GM19438 (cell line): ENCODE results near the gene HYAL1.
"Not testable (repeated sequence)": the region's sequence is repeated elsewhere in the genome, so short reads cannot be mapped to it uniquely, and the experiment has no call there.

ENCODE experiments used
- ATAC-seq: cut with Tn5 transposase; IDR thresholded peaks from one replicate; pipeline ENCODE4 v1.9.1; 2021; ENCODE audit warnings: low read depth; ENCODE audit not compliant: unreplicated experiment

Gene HYAL1

DNA sequence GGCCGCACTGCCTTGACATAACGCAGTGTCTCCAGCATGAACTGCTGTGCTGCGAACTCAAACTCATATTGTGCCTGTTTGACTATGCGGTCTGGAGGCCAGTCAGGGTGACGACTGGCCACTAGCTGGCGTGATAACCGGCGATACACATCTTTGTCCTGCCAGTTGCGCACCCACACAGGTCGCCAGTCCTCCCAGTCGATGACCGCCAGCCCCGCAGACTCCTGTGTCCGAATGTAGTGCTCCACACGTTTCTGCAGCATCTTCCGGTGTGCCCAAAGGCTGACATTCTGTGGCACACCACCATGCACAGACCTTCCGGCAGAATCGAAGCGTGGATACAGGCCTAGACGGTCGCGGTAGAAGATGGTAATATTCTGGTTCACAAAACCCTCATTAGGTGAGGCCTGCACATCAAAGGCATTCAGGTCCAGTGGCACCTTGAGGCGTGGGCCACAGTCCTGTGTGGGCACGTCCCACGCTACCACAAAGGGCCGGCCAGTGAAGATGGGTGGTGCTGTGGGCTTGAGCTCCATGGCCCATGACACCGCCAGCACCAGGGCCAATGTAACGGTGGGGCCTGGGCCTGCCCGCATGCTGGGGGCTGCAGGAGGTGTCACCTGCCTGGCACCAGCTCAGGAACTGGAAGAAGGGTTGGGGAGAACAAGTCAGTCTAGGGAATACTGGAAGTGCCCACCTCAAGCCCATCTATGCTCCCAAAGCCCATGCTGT is 16.7 kb upstream of the HYAL1 start:
- ATAC-seq = no peak

DNA sequence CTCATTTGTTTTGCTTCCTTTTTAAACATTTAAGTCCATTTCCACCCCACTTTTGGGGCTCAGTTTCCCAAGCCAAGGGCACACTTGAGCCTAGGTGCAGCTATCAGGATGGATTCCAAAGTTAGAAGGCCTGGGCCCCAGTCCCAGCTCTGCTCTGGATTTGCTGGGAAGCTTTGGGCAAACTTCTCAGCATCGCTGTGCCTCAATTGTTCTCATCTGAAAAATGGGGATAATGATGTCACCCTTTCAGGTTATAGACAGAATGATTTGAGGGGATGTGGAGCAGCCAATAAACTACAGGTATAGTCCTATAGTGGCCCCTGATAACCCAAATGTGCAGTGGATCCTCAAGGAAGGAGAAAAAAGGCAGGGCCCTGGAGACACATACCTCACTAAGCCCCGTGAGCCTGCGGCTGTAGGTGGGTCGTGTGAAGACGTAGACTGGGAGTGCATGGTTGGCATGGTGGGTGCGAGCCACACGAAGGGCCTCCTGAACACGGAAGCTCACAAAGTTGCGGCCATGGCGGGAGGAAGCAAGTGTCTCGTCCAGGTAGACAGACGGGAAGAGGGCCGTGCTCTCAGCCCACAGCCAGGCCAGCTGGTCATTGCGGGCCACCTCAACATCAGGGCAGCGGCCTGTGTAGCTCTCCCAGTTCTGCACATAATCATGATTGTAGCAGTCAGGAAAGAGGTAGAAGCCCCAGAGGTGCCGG is 16.0 kb upstream of the HYAL1 start:
- no peak for ATAC-seq

DNA sequence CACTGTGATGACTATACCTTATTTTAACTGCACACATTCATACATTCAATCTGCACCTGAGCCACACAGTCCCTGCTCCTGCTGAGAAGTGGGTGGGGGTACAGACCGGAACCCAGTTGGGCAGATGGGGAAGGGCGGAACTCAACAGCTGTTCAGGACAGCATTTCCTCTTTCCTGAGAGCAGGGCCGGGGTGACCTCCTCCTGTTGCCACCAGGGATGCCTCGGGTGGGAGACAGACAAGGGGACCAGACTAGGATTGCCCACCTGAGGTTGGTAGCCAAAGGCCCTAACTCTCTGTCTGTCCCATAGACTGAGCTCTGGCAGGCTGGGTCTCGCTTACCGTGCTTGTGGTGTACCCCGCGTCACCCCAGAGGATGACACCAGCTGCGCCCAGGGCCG is 15.2 kb upstream of the HYAL1 start:
- no peak for ATAC-seq

DNA sequence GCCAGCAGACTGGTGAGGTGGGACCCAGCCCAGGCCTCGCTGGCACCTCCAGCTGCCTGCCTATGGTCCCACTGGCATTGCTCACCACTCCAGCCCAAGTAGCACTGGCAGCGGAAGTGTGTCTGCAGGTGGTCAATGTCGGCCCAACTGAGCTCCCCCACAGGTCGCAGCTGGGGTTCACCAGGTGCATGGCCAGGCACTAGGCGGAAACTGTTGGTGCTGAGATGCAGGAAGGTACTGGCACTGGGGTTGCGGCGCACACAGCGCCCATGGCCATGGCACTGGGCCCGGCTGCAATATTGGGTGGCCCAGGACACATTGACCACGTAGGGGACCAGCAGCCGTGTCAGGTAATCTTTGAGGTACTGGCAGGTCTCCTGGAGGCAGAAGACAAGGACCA is 14.8 kb upstream of the HYAL1 start:
- ATAC-seq = no peak

DNA sequence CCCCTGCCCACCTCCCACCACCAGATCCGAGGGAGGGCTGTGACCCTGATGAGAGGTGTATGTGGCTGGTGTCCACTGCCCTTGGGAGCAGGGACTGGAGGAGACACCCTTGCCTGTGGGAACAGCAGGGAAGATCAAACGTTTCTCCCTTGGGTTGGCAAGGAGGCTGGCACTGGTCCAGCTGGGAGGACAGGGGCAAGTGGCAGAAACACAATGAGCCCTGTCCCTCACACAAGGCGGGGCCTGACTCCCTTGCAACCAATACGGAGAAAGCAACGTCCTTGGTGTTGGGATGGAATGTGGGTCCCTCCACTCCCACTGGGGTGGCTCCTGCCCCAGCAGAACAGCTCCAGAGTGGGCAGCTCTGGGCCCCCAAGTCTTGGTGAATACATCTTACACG is 13.9 kb upstream of the HYAL1 start:
- no peak for ATAC-seq

DNA sequence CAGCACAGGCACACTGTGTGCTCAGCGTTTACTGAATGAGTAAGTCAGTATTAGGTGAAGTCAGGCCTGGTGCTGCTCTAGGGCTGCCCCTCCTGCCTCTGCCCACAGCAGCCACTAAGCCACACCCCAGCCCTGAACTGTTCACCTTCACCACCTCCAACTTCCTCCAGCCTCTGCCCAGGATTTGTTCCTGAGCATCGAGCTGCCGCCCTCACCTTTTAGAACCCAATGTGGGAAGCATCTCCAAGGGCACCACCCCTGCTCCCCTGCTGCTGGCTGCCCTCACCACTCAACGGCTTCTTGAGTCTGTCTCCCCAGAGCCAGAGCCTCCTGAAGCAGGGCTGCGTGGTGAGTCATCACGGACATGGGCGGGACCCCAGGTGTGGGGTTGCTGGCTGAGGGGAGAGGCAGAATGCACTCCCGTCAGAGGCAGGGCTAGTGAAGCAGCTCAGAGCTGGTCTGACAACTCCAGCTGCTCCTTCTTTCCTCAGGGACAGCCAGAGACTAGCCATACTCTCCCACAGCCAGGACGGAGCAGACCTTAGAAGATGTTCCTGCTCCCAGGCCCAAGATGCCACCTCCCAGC is 13.4 kb upstream of the HYAL1 start:
- ATAC-seq = no peak

DNA sequence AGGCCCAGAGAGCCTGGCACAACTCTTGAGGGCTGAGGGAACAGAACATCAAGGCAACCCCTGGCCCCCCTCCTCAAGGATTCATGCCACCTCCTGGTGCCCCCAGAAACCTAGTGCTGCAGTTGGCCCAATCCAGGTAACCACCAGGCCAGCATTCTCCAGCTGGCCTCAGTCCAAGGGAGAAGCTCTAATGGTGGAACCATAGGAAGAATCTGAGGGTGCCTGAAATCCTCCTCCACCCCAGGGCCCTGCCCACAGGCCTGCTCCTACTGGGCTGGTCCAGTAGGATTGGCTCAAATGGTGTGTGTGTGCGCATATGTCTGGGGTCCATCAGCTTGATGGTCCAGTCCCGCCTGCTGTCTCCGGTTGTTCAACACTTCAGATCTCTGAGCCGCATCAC is 11.4 kb upstream of the HYAL1 start:
- ATAC-seq = no peak

DNA sequence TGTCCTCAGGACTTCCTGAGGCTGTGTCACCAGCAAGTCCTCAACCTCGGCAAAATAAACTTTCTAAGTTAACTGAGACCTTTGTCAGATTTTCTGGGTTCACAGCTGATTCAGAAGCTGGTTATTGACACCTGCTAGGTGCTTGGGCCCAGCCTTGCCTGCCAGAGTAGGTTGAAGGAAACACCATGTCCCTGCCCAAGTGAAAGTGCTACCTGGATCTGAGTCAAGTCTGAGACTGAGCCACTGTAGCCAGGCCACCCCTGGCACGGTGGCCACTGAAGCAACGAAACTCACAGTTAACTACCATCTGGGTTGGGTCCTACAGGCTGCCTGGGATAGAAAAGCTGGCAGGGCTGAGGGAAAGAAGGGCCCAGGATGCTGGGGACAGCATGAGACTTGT is 11.0 kb upstream of the HYAL1 start:
- no peak for ATAC-seq

DNA sequence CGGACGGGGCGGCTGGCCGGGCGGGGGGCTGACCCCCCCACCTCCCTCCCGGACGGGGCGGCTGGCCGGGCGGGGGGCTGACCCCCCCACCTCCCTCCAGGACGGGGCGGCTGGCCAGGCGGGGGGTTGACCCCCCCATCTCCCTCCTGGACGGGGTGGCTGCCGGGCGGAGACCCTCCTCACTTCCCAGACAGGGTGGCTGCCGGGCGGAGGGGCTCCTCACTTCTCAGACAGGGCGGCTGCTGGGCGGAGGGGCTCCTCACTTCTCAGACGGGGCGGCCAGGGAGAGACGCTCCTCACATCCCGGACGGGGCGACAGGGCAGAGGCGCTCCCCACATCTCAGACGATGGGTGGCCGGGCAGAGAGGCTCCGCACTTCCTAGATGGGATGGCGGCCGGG is 8.7 kb upstream of the HYAL1 start:
- ATAC-seq = not testable (repeated sequence)

DNA sequence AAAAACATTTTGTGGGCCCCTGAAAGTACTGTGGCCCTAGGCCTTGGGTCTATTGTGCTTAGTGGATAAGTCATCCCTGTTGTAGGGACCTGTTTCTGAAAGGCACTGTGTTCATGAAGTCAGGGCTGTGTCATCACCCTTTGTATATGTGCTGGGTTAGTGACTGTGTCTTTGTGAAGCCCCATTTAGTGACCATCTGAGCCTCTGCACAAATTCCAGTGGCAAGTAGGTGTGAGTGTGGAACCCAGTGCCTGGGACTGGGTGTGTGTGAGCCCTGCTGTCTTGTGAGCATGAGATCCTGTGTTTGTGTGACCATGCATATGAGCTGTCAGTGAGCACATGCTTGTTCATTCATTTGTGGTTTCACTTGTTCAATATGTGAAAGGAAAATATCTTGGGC is 1.2 kb upstream of the HYAL1 start:
- no peak for ATAC-seq

DNA sequence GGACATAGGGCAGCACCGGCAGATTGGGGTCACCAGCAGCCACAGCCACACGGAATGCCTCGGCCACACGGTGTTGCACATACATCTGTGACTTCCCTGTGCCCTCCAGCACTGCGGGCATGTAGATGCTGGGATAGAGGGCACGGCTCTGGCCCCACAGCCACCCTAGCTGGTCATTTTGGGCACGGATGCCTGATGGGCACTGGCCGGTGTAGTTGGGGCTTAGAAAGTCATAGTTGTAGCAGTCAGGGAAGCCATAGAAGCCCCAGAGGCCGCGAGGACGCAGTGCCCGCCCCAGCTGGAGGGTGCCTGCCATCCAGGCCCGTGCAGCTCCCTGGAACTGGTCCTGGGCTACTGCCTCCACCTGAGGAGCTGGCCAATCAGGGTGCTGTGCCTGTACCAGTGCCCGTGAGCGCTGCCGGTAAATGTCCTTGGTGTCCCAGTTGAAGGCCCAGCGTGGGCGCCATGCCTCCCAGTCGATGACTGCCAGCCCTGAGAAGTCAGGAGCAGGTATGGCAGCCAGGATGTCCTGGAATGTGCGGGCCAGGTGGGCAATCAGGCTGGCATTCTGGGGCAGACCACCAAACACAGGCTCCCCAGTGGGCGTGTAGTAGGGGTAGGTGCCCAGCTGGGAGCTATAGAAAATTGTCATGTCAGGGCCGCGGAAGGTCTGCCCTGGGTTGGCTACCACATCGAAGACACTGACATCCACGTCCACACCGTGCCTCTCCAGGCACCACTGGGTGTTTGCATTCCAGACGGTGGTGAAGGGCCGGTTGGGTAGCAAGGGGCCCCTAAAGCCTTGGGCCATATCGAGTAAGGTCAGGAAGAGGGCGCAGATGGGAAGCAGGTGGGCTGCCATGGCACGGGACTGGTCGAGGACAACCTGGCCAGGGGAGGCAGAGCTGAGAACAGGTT is 1.0 kb downstream of the HYAL1 start:
- ATAC-seq = no peak

DNA sequence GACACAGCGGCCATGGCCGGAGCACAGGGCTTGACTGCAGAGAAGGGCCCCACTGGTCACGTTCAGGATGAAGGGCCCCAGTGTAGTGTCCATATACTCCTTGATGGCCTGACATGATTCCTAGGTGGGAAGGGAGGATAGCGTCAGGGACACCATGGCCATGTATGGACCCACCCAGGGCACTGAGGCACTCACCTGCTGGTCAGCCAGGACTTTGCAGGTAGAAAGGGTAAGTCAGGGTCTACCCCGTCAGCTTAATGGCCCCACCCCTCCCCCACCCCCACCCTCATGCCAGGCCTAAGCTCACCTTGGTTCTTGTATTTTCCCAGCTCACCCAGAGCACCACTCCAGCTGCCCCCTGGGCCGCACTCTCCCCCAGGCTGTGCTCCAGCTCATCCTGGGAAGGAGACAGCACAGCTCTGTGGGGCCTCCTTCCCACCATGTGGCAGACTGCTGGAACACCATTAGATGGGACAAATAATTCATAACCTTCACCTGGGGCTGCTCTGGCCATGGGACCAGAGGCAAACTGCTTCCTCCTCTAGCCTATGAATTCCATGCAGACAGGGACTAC is 2.6 kb downstream of the HYAL1 start:
- no peak for ATAC-seq

DNA sequence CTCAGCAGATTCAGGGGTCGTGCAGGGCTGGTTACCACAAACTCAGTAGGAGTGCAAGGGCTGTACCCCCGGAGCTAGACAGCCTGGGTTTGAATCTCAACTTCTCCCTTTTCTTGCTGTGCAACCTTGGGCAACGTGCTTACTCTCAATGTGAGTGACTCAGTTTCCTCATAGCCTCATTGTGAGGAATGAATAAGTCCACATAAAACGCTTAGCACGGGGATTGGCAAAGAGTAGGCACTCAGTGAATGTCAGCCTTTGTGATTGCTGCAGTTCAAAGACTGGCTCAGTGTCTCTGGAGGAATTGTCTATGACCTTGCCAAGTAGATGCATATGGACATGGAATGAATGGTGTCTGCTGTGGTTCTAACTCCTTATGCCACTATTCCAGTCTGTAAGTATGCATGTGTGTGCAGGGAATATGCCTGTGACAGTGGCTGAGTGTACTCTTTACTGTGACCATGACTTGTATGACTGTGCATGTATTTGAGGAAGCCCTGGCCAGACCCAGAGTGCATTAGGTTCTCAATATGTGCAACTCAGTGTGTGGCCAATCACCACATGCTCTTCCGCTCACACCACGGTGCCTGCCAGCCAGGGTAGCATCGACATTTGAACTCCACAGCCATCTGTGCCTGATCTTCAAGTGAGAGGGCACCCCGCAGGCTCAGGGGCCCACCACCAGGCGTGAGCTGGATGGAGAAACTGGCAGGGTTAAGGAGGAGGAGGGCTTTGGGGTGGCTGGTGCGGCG is 3.3 kb downstream of the HYAL1 start:
- ATAC-seq = no peak

DNA sequence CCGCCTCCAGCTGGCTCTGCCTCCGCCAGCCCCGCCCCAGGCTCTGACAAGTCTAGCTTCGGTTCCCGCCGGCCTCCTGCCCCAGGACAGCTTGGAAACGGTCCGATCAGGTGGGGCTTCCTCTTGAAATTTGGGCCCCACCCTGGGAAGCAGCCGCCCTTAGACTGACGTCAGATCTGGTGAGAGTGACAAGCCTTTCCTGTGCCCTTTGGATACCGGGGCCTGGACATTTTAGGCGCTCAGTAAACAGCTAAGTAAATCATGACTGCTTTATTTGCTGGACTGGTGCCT is 3.8 kb downstream of the HYAL1 start:
- no peak for ATAC-seq

DNA sequence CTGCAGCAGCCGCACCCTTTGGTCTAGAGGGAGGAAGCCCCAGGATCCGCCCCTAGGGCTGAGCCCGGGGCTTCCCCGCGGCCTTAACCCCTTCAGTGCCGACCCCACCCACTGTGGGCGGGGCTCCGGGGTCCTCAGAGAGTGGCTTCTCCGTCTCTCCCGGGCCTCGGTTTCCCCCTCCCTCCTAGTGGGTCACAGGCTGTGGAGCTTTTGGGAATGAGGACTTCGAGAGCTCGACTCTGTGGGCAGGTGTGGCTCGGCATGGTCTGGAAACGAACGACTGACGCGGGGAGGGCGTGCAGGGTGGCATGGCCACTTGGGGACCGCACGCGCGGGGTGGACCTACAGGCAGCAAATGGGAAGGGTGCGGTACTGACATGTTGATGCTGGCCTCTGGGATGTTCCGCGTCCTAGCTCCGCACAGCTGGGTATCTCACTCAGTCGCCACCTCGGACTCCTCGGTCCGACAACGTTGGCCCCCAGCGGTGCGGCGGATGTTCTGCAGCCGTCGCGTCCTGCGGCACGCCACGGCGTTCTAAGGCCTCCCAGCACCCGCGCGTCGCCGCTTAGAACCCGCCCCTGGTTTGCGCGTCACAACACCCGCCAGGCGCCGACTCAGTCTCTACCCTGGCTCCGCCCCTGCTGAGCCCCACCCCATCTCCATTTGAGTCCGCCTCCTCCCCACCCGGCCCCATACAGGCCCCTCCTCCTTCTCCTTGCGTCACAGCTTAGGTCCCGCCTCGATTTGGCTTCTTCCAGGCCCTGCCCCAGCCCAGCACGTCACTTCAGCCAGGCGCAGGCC is 4.3 kb downstream of the HYAL1 start, which contains the start of the genes HYAL3 and NAA80:
TSS of gene HYAL3 (minus strand) at position 570 of the 802 bp plus-strand sequence. CDS start 3,803 bp downstream, outside the sequence.
TSS of gene NAA80 (minus strand) at position 570 of the 802 bp plus-strand sequence. CDS start 1,942 bp downstream, outside the sequence.
- peak; percentile 82 for ATAC-seq

DNA sequence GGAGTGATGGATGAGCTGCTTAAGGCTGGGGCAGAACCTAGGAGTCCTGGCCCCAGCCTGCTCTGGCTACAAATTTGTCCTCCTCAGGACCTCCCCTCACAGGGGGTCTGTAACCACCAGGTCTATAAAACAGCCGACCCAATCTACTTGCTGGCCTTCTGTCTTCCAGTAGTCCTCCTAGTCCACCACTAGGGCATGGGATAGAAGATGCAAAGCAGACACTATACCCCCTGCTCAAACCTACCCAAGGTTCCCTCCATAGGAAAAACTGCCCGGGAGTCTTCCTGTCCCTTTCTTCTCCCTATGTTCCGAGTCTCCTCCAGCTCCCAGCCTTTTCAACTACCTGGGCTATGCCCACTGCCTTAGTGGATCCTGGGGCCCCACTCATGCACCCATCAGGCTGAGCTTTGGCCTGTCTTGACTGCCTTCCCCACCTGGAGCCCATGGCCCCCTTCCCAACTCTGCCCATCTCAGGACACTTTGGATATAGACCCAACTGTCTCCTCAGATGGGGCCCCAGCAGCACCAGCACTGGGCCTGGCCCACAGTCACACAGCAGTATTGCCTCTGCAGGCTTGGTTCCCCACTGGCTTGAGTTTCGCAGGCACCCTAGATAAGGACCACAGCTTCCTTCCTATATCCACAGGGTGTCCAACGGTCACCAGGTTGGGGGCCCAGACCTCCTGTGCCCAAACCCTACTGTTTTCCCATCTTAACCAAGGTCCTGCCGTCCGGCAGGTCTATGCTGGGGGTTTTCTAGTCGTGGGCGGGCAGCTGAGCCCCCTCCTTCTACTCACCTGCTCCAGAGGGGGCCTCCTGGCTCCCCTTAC is 5.3 kb downstream of the HYAL1 start:
- ATAC-seq = no peak

DNA sequence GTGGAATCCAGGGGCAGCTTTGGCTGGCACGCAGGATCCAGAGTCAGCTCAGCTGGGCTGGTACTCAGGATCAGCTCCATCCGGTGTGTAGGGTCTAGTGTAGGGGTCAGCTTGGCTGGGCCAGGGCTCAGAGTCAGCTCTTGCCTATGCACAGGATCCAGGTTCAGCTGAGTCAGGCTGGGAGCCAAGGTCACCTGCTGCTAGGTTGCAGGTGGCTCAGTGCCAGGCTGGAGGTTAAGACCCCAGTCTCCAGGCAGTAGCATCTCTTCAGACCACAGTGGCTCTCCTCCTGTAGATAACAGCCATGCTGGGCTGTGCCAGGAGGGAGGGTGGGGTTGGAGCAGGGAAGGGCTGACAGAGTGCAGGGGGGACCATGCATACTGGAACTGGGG is 6.0 kb downstream of the HYAL1 start:
- ATAC-seq = no peak

DNA sequence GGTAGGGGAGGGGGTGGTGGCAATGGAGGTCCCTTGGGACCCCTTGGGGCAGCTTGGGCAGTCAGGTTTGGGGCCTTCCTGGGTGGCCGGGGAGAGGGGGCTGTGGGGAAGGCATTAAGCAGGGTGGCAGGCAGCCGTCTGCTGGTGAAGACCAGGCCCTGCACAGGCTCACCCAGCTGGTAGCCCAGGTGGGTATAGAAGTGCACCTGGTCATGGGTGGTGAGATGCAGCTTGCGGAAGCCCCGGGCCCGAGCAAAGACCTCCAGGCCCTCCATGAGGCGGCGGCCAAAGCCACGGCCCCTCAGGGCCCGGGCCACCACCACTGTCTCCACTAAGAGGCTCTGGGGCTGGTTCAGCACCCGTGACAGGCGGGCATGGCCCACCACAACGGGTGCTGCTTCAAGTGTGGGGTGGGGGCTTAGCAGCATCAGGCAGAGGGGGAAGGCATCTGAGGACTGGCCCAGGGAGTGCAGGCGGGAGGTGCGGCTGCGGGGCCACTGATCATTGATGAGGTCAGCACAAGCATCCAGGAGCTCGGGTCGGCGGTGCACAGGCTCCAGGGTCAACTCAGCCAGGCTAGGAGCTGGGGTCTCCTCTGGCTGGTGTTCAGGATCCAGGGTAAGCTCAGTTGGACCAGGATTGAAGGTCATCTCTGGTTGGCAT is 6.5 kb downstream of the HYAL1 start:
- ATAC-seq = no peak
